Measurements from ENCODE around the gene SLC5A9. TPM values are rescaled to one million over a fixed set of nuclear protein-coding genes. Genes with fewer than 3 reads are reported as not detected.

The SLC5A9 gene
- total RNA-seq, 4 donors from 2014 or later: not detected

DNA sequence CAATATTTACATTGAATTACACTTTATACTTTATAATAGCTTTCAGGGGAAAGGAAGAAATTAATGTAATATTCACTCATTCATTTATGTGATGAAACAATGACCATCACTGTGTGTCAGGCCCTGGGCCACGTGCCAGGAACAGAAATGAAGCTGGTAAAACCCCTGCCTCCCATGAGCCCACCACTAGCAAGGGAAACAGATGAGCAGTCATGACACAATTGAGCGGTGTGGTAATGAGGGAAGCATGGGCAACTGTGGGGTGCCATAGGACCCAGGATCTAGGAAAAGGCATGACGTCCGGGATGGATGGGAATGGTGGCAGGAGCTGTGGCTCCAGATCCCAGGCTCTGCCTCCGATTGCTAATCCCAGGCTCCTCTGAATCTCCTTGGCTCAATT is 17.0 kb upstream of the SLC5A9 start:
- Histone ChIP-seq H3K4me1 (no peaks in the 10 kb centered on the region), H3K9me3 (no peaks in the 10 kb centered on the region), H3K4me3 (no peak overlapping the region), H3K27me3 (no peaks in the 10 kb centered on the region), H3K36me3 (no peaks in the 10 kb centered on the region), H3K27ac (no peak overlapping the region)
- TF ChIP-seq, protein P1, sequence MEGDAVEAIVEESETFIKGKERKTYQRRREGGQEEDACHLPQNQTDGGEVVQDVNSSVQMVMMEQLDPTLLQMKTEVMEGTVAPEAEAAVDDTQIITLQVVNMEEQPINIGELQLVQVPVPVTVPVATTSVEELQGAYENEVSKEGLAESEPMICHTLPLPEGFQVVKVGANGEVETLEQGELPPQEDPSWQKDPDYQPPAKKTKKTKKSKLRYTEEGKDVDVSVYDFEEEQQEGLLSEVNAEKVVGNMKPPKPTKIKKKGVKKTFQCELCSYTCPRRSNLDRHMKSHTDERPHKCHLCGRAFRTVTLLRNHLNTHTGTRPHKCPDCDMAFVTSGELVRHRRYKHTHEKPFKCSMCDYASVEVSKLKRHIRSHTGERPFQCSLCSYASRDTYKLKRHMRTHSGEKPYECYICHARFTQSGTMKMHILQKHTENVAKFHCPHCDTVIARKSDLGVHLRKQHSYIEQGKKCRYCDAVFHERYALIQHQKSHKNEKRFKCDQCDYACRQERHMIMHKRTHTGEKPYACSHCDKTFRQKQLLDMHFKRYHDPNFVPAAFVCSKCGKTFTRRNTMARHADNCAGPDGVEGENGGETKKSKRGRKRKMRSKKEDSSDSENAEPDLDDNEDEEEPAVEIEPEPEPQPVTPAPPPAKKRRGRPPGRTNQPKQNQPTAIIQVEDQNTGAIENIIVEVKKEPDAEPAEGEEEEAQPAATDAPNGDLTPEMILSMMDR (IDR thresholded peaks at IDR 0.05 in 4 of 5, conservative IDR thresholded peaks at IDR 0.05 in 1 of 5): no peak
- TF ChIP-seq POLR2A (IDR thresholded peaks at IDR 0.05): no peak
- ATAC-seq (no peak), DNase-seq (no peak)
- intact Hi-C loops (cut with DNase I; ENCODE audit: low total_unique reads) (no loop called here), in situ Hi-C loops (cut with MboI; ENCODE audit: low sequenced_read_pairs in 4 of 4) (loop anchor here in 3 of 4 donors (10.0 to 25.0 kb wide), 2 partner anchors 101 to 468 kb away; no protein-coding TSS in a partner anchor)

DNA sequence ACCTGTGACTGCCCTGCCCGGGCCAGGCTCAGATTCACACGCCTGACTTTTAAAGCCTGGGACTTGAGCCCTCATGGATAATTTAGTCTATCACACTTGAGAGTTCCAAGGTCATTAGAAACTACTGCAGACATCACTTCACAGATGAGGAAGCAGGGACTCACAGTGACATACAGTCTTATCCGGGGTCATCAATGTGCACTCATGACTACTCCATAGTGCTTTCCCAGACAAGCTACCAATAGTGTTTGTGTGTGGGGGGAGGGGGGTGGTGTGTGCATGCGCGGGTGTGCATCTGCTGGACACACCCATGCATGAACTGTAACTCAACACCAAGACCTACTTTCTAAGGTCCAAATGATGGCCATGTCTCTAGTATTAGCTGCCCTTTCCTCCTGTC is 16.1 kb upstream of the SLC5A9 start:
- DNase-seq: no peak
- no peak overlapping the region for H3K27ac ChIP-seq
- ATAC-seq: no peak
- no peaks in the 10 kb centered on the region for H3K27me3 ChIP-seq
- H3K4me3 ChIP-seq: no peak overlapping the region
- in situ Hi-C loops (cut with MboI; ENCODE audit: low sequenced_read_pairs in 4 of 4): loop anchor here in 3 of 4 donors (10.0 to 25.0 kb wide), 2 partner anchors 102 to 469 kb away; no protein-coding TSS in a partner anchor
- no peaks in the 10 kb centered on the region for H3K9me3 ChIP-seq
- intact Hi-C loops (cut with DNase I; ENCODE audit: low total_unique reads): no loop called here
- H3K36me3 ChIP-seq: no peaks in the 10 kb centered on the region
- TF ChIP-seq, protein P1 (IDR thresholded peaks at IDR 0.05 in 4 of 5, conservative IDR thresholded peaks at IDR 0.05 in 1 of 5): no peak
- no peak for TF ChIP-seq POLR2A (IDR thresholded peaks at IDR 0.05)
- no peaks in the 10 kb centered on the region for H3K4me1 ChIP-seq

DNA sequence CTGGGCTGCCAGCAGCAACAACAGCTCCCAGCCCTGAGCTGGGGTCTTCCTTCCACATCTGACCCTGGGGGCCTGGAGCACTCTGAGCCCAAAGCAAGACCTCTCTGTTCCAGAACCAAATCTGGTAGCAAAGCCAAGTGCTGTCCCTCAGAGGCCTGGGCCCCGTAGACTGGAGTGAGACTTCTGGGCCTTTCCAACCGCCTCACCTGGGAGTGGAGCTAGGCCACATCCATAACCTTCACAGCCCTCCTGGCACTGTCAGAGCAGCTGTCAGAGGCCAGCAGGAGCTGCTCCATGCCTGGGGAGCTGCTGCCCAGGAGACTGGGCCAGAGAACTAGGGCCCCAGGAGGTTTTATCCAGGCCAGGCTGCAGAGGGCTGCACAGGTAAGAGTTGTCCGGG is 15.4 kb upstream of the SLC5A9 start:
- no peak overlapping the region for H3K4me3 ChIP-seq
- intact Hi-C loops (cut with DNase I; ENCODE audit: low total_unique reads): no loop called here
- no peaks in the 10 kb centered on the region for H3K27me3 ChIP-seq
- no peak for TF ChIP-seq POLR2A (IDR thresholded peaks at IDR 0.05)
- TF ChIP-seq, protein P1 (IDR thresholded peaks at IDR 0.05 in 4 of 5, conservative IDR thresholded peaks at IDR 0.05 in 1 of 5): no peak
- H3K27ac ChIP-seq: no peak overlapping the region
- no peak for ATAC-seq
- H3K9me3 ChIP-seq: no peaks in the 10 kb centered on the region
- no peaks in the 10 kb centered on the region for H3K36me3 ChIP-seq
- in situ Hi-C loops (cut with MboI; ENCODE audit: low sequenced_read_pairs in 4 of 4): loop anchor here in 3 of 4 donors (10.0 to 25.0 kb wide), 2 partner anchors 102 to 470 kb away; no protein-coding TSS in a partner anchor
- no peak for DNase-seq
- no peaks in the 10 kb centered on the region for H3K4me1 ChIP-seq

DNA sequence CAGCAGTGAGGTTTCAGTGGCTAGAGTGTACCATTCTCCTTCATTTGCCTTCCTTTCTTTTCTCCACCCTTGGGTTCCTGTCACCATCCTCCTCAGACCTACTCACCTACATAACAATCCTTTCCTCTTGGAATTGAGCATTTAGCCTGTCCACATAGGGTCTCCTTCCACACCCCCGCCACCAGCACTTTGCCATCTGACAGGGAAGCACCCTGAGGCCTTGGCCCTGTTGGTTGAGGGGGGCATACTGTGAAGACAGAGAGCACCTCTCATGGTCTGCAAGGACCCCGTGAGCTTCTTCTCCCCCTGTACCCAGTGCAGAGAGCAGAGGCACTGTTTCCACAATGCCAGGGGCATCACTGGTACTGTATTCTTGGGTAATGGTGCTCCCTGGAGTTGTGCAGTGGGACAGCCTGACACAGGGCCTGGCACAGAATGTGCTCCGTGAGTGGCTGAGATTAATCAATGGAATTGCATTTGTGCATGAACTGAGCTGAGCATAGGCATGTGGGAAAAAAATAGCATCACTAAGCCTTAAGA is 14.9 kb upstream of the SLC5A9 start:
- in situ Hi-C loops (cut with MboI; ENCODE audit: low sequenced_read_pairs in 4 of 4): loop anchor here in 3 of 4 donors (10.0 to 25.0 kb wide), 2 partner anchors 103 to 470 kb away; no protein-coding TSS in a partner anchor
- TF ChIP-seq, protein P1 (IDR thresholded peaks at IDR 0.05 in 4 of 5, conservative IDR thresholded peaks at IDR 0.05 in 1 of 5): no peak
- no peak for TF ChIP-seq POLR2A (IDR thresholded peaks at IDR 0.05)
- Histone ChIP-seq H3K4me1 (no peaks in the 10 kb centered on the region), H3K36me3 (no peaks in the 10 kb centered on the region), H3K4me3 (no peak overlapping the region), H3K27me3 (no peaks in the 10 kb centered on the region), H3K27ac (no peak overlapping the region), H3K9me3 (no peaks in the 10 kb centered on the region)
- no peak for ATAC-seq
- DNase-seq: no peak
- intact Hi-C loops (cut with DNase I; ENCODE audit: low total_unique reads): no loop called here
